ENCODE data around the gene SEPTIN10. TPM values are rescaled to one million over a fixed set of nuclear protein-coding genes. Genes with fewer than 3 reads are reported as not detected.

SEPTIN10 gene
- total RNA-seq, 1 experiment from 2014 or later, result 92.5 TPM

GRCh38 chr2:109514857-109515256 lies 98.9 kb downstream of the SEPTIN10 start:
- WGBS (ENCODE audit: extremely low coverage, insufficient read length, low lambda C conversion rate), result no CpG with 5 or more reads among the region's 5 CpGs
- no peak overlapping the region for H2AFZ ChIP-seq (ENCODE audit: low read length)
- no peak overlapping the region for H3K23ac ChIP-seq (ENCODE audit: insufficient read length, low read depth, low read length)
- H3K23me2 ChIP-seq (ENCODE audit: insufficient read length, low read depth, low read length, poor library complexity, severe bottlenecking), result no peaks in the 10 kb centered on the region
- peak overlapping the region in 1 of 2 experiments; percentile 51; a peak in 1 of 5 replicates for H3K4me3 Mint-ChIP-seq
- no peak overlapping the region for H3K27ac ChIP-seq (ENCODE audit: insufficient read length, low read depth, low read length)
- H4K91ac ChIP-seq (ENCODE audit: insufficient read length, low read depth, low read length), result no peak overlapping the region
- no peak for DNase-seq
- no peaks in the 10 kb centered on the region for H3K4me1 ChIP-seq (ENCODE audit: insufficient read depth, low read length)
- H4K8ac ChIP-seq (replicated peaks; ENCODE audit: insufficient read length, low read depth, low read length), result no peak overlapping the region
- H3K9me3 ChIP-seq (ENCODE audit: control insufficient read depth, low read depth, low read length), result no peaks in the 10 kb centered on the region
- H4K5ac ChIP-seq (ENCODE audit: insufficient read length, low read depth, low read length), result no peak overlapping the region
- H3K9me3 Mint-ChIP-seq, result no peaks in the 10 kb centered on the region
- H2BK20ac ChIP-seq (ENCODE audit: low read depth, low read length, poor library complexity, severe bottlenecking), result no peak overlapping the region
- no peak overlapping the region for H3K56ac ChIP-seq (ENCODE audit: insufficient read length, low read depth, low read length)
- H3K27me3 ChIP-seq (ENCODE audit: insufficient read depth, low read length), result no peaks in the 10 kb centered on the region
- H3K18ac ChIP-seq (ENCODE audit: insufficient read length, low read depth, low read length), result no peak overlapping the region
- no peak overlapping the region for H2AK5ac ChIP-seq (ENCODE audit: insufficient read length, low read length)
- H3K9ac ChIP-seq (ENCODE audit: extremely low read depth, insufficient read length, low read length), result no peak overlapping the region
- no peaks in the 10 kb centered on the region for H4K20me1 ChIP-seq (ENCODE audit: control insufficient read depth, insufficient read depth, insufficient read length)
- H3K4ac ChIP-seq (ENCODE audit: low read depth, low read length), result no peak overlapping the region
- H3K27me3 Mint-ChIP-seq (ENCODE audit: low read depth), result peaks cover 2% of the 10 kb centered on the region
- no peaks in the 10 kb centered on the region for H3K79me1 ChIP-seq (ENCODE audit: insufficient read depth, low read depth, low read length, poor library complexity, severe bottlenecking)
- H3K4me2 ChIP-seq (ENCODE audit: insufficient read depth, insufficient read length, low read length), result no peak overlapping the region
- H3K4me1 Mint-ChIP-seq, result peaks cover 4% of the 10 kb centered on the region in 2 experiments; a peak in 2 of 4 replicates
- H2BK15ac ChIP-seq (ENCODE audit: low read depth, low read length), result no peak overlapping the region
- no peaks in the 10 kb centered on the region; a peak in 1 of 7 replicates for H3K36me3 Mint-ChIP-seq (ENCODE audit: insufficient read depth in 1 of 3, low read depth in 3 of 3)
- no peak overlapping the region for H2BK5ac ChIP-seq (ENCODE audit: insufficient read length, low read length)
- no peak overlapping the region for H3T11ph ChIP-seq (ENCODE audit: low read length)
- no peak for TF ChIP-seq CTCF (conservative IDR thresholded peaks at IDR 0.05)
- H2BK120ac ChIP-seq (ENCODE audit: low read depth, low read length, poor library complexity, severe bottlenecking), result no peak overlapping the region
- no peak overlapping the region for H2BK12ac ChIP-seq (ENCODE audit: insufficient read length, low read depth, low read length)
- no peaks in the 10 kb centered on the region for H3K79me2 ChIP-seq (ENCODE audit: insufficient read depth, low read length)
- peak overlapping the region in 1 of 3 experiments; percentile 31; a peak in 1 of 7 replicates for H3K27ac Mint-ChIP-seq
- no peak overlapping the region for H3K14ac ChIP-seq (ENCODE audit: insufficient read depth, low read length)
